WTC11 (cell line): ENCODE measurements around the gene SREBF2.

Source experiments
- CTCF ChIP-seq: fragments of 200-600 bp; IDR thresholded peaks from 2 replicates; pipeline ENCODE4 v1.8.0; 2022; ENCODE audit warnings: antibody characterized with exemption
- ELF4 ChIP-seq: sonication (generic); formaldehyde crosslinking; IDR thresholded peaks from 2 replicates; pipeline ENCODE4 v1.8.1; 2022; ENCODE audit warnings: low read depth, mild to moderate bottlenecking, moderate library complexity, missing genetic modification reagents

GRCh38 chr22:41939981-41940831, 107.3 kb downstream of the SREBF2 start:
- no peak for TF ChIP-seq ELF4 (CRISPR knock-in tag)
- TF ChIP-seq CTCF = no peak
